IMR-90 (cell line): Measurements from ENCODE around the gene DAAM1.

Experiments
- BHLHE40 ChIP-seq: fragments of 150-350 bp; IDR thresholded peaks from 2 replicates; pipeline ENCODE4 v1.6.1; 2016; ENCODE audit warnings: mild to moderate bottlenecking, low read depth, low read length
- CHD1 ChIP-seq: IDR thresholded peaks from 2 replicates; pipeline ENCODE4 v1.6.1; 2012; ENCODE audit warnings: low read depth, low read length, improper control_type of control experiment
- ELK1 ChIP-seq: fragments of 150-350 bp; IDR thresholded peaks from 2 replicates; pipeline ENCODE4 v1.6.1; 2016; ENCODE audit warnings: low read depth, mild to moderate bottlenecking, low read length, moderate library complexity, borderline replicate concordance
- FOS ChIP-seq: fragments of 150-350 bp; IDR thresholded peaks from 2 replicates; pipeline ENCODE4 v1.6.1; 2016; ENCODE audit warnings: low read depth, low read length
- MAFK ChIP-seq: IDR thresholded peaks from 2 replicates; pipeline ENCODE4 v1.6.1; 2012; ENCODE audit warnings: low read depth, low read length, improper control_type of control experiment
- MAZ ChIP-seq: IDR thresholded peaks from 2 replicates; pipeline ENCODE4 v1.6.1; 2012; ENCODE audit warnings: low read depth, mild to moderate bottlenecking, low read length, improper control_type of control experiment, moderate library complexity, borderline replicate concordance
- NFE2L2 ChIP-seq: fragments of 150-350 bp; IDR thresholded peaks from 2 replicates; pipeline ENCODE4 v1.6.1; 2016; ENCODE audit warnings: low read depth, mild to moderate bottlenecking, low read length
- POLR2A ChIP-seq: IDR thresholded peaks from 2 replicates; pipeline ENCODE4 v1.6.1; 2012; ENCODE audit warnings: mild to moderate bottlenecking, low read depth, low read length
- RAD21 ChIP-seq: IDR thresholded peaks from 2 replicates; pipeline ENCODE4 v1.6.1; 2012; ENCODE audit warnings: low read length, improper control_type of control experiment
- RCOR1 ChIP-seq: IDR thresholded peaks from 2 replicates; pipeline ENCODE4 v1.6.1; 2012; ENCODE audit warnings: mild to moderate bottlenecking, low read length, improper control_type of control experiment; ENCODE audit not compliant: insufficient replicate concordance
- RFX5 ChIP-seq: IDR thresholded peaks from 2 replicates; pipeline ENCODE4 v1.8.0; 2012; ENCODE audit warnings: low read depth, mild to moderate bottlenecking, low read length, moderate library complexity
- USF2 ChIP-seq: fragments of 150-350 bp; IDR thresholded peaks from 2 replicates; pipeline ENCODE4 v1.6.1; 2017; ENCODE audit warnings: mild to moderate bottlenecking, antibody characterized with exemption, low read length, low read depth
- TF ChIP-seq, protein P1 (sequence below): conservative IDR thresholded peaks from 2 replicates; pipeline ENCODE4 v1.5.1; 2012; ENCODE audit warnings: mild to moderate bottlenecking, low read depth, low read length, improper control_type of control experiment

GRCh38 chr14:59177262-59177661, 11.2 kb upstream of the DAAM1 start:
- TF ChIP-seq POLR2A, result no peak
- TF ChIP-seq, protein P1, sequence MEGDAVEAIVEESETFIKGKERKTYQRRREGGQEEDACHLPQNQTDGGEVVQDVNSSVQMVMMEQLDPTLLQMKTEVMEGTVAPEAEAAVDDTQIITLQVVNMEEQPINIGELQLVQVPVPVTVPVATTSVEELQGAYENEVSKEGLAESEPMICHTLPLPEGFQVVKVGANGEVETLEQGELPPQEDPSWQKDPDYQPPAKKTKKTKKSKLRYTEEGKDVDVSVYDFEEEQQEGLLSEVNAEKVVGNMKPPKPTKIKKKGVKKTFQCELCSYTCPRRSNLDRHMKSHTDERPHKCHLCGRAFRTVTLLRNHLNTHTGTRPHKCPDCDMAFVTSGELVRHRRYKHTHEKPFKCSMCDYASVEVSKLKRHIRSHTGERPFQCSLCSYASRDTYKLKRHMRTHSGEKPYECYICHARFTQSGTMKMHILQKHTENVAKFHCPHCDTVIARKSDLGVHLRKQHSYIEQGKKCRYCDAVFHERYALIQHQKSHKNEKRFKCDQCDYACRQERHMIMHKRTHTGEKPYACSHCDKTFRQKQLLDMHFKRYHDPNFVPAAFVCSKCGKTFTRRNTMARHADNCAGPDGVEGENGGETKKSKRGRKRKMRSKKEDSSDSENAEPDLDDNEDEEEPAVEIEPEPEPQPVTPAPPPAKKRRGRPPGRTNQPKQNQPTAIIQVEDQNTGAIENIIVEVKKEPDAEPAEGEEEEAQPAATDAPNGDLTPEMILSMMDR, result no peak
- no peak for TF ChIP-seq FOS
- TF ChIP-seq BHLHE40, result no peak
- TF ChIP-seq RCOR1, result no peak
- no peak for TF ChIP-seq NFE2L2
- TF ChIP-seq RFX5, result no peak
- TF ChIP-seq ELK1, result no peak
- no peak for TF ChIP-seq USF2
- no peak for TF ChIP-seq RAD21
- TF ChIP-seq MAZ, result no peak
- no peak for TF ChIP-seq CHD1
- no peak for TF ChIP-seq MAFK
